Epithelial cell of esophagus (primary cell): ENCODE data around the gene PRKG1.

Source experiments
- DNase-seq: peaks from one replicate; pipeline ENCODE4 v3.0.0; 2010; ENCODE audit warnings: low read depth
- H3K4me3 ChIP-seq: 2 replicates; pipeline ENCODE4 v1.5.1; 2011; ENCODE audit warnings: mild to moderate bottlenecking, low read length, control low read depth
- CTCF ChIP-seq: IDR thresholded peaks from 2 replicates; pipeline ENCODE4 v1.5.1; 2011; ENCODE audit warnings: low read depth, mild to moderate bottlenecking, low read length, control low read depth, inconsistent platforms; ENCODE audit not compliant: insufficient read depth; ENCODE audit errors: missing control alignments

PRKG1 gene

GRCh38 chr10:51124852-51125251 lies 50.6 kb downstream of the PRKG1 start:
- no peak overlapping the region for H3K4me3 ChIP-seq
- no peak for DNase-seq
- no peak for TF ChIP-seq CTCF

GRCh38 chr10:51125518-51125917 lies 51.2 kb downstream of the PRKG1 start:
- no peak overlapping the region for H3K4me3 ChIP-seq
- TF ChIP-seq CTCF: no peak
- no peak for DNase-seq

- H3K4me3 ChIP-seq: no peak overlapping the region
- TF ChIP-seq CTCF: no peak
- peak; percentile 60 for DNase-seq
Measured at GRCh38 chr10:51129946-51130544, 55.8 kb downstream of the PRKG1 start.

- no peak overlapping the region for H3K4me3 ChIP-seq
- DNase-seq: peak; percentile 79
- no peak for TF ChIP-seq CTCF
Measured at GRCh38 chr10:51137756-51138529, 63.7 kb downstream of the PRKG1 start.

- TF ChIP-seq CTCF: no peak
- H3K4me3 ChIP-seq: no peak overlapping the region
- no peak for DNase-seq
Measured at GRCh38 chr10:51139176-51139575, 64.9 kb downstream of the PRKG1 start.

GRCh38 chr10:51141010-51141409 lies 66.7 kb downstream of the PRKG1 start:
- no peak overlapping the region for H3K4me3 ChIP-seq
- TF ChIP-seq CTCF: no peak
- no peak for DNase-seq
